ENCODE measurements around the gene NUP205.
"Not testable (repeated sequence)": the region's sequence is repeated elsewhere in the genome, so short reads cannot be mapped to it uniquely, and the experiment has no call there.

The NUP205 gene

GRCh38 chr7:135685306-135686084 is 127.8 kb downstream of the NUP205 start:
- no peak for TF ChIP-seq CTCF (IDR thresholded peaks at IDR 0.05)
- no peak overlapping the region for H3K27ac ChIP-seq
- no peak for DNase-seq (ENCODE audit: low spot score)
- H3K4me3 ChIP-seq = no peak overlapping the region

- DNase-seq (ENCODE audit: low spot score) = no peak
- H3K4me3 ChIP-seq = no peak overlapping the region
- TF ChIP-seq CTCF (IDR thresholded peaks at IDR 0.05) = no peak
- H3K27ac ChIP-seq = no peak overlapping the region
Observed at GRCh38 chr7:135687466-135687865, 129.7 kb downstream of the NUP205 start.

GRCh38 chr7:135690566-135690965 is 132.8 kb downstream of the NUP205 start:
- TF ChIP-seq CTCF (IDR thresholded peaks at IDR 0.05) = no peak
- Histone ChIP-seq H3K27ac (no peak overlapping the region), H3K4me3 (no peak overlapping the region)
- DNase-seq (ENCODE audit: low spot score) = no peak

GRCh38 chr7:135692055-135692454 is 134.3 kb downstream of the NUP205 start:
- H3K27ac ChIP-seq = no peak overlapping the region
- H3K4me3 ChIP-seq = no peak overlapping the region
- TF ChIP-seq CTCF (IDR thresholded peaks at IDR 0.05) = no peak
- DNase-seq (ENCODE audit: low spot score) = no peak

DNA sequence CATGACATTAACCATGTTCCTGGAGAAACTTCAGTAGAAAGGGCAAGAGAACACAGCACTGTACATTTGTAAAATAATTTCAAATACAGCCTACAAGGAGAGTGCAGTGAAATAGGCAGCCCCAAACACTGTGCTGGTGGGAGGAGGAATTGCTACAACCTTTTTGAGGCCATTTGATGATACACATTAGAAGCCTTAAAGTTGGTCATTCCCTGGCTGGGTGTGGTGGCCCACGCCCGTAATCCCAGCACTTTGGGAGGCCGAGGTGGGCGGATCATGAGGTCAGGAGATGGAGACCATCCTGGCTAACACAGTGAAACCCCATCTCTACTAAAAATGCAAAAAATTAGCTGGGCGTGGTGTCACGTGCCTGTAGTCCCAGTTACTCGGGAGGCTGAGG is 134.9 kb downstream of the NUP205 start:
- not testable (repeated sequence) for H3K27ac ChIP-seq; H3K4me3 ChIP-seq; DNase-seq (ENCODE audit: low spot score)

DNA sequence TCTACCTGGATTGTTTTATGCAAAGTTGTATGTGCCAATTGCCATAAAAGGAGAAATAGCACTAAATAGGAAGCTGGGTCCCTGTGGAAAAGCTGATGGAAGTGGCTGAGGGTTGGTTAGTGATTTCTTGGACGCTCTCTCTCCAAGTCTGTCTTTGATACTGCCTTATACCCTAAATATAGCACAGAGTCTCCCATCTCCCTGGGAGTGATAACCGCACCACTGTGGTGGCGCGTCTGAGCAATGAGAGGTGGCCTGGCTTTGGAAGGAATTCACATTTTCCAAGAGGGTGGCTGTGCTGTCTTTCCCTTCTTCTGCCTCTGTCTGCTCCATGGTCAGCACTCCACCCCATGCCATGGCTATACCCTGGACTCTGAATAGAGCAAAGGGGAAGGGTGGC is 135.8 kb downstream of the NUP205 start:
- no peak overlapping the region for H3K4me3 ChIP-seq
- TF ChIP-seq CTCF (IDR thresholded peaks at IDR 0.05) = no peak
- DNase-seq (ENCODE audit: low spot score) = no peak
- H3K27ac ChIP-seq = no peak overlapping the region

- Histone ChIP-seq H3K4me3 (no peak overlapping the region), H3K27ac (no peak overlapping the region)
- no peak for DNase-seq (ENCODE audit: low spot score)
- no peak for TF ChIP-seq CTCF (IDR thresholded peaks at IDR 0.05)
Observed at GRCh38 chr7:135697276-135698049, 139.7 kb downstream of the NUP205 start.

All from coronary artery (tissue), 2 donors.